SH-SY5Y (cell line): ENCODE data around the gene GBP1.

Experiments
- GATA2 ChIP-seq: IDR thresholded peaks from 2 replicates; pipeline ENCODE4 v1.6.1; 2011; ENCODE audit warnings: mild to moderate bottlenecking, low read depth, low read length
- GATA3 ChIP-seq: IDR thresholded peaks from 2 replicates; pipeline ENCODE4 v1.6.1; 2011; ENCODE audit warnings: low read depth, mild to moderate bottlenecking, low read length, moderate library complexity

The GBP1 gene

DNA sequence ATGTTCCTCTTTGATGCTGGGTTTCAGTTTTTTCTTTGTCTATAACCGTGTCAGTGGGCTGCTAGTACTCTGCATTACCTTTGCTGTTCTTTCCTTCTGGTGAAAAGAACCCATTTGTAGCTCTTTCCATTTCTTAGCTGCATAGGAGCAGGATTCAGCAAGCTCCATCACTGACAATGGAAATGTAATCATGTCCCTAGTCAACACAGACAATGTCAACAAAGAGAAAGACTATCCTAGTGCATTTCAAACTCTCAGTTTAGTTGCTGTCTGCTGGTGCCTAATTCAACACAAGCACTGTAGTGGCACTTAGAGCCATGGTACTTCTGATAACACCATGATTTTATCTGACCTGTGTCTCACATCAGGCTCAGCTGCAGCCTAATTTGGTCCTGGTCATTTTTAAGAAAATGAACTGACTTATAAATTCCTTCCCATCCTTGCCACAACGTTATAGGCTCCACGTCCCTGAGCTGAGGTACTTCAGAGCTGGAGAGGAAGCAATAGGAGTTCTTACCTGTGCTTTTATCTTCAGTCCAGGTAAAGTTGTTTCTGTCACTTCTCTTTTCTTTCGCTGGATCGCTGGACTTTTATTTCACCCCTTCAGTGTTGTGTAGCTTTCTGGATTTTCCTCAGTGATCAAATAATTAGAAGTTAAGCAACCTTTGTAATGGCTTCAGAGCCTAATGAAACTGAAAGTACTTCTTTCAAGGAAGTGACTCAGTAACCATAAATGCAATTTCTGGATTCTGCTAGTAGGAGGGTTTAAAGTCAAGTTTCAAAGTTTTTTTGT is 42.6 kb downstream of the GBP1 start, which contains the start of gene GBP3:
GBP3 (minus strand) TSS at position 700 of the 793 bp plus-strand sequence. CDS start 2,145 bp downstream, outside the sequence.
- TF ChIP-seq GATA3 (no peak), GATA2 (no peak)

DNA sequence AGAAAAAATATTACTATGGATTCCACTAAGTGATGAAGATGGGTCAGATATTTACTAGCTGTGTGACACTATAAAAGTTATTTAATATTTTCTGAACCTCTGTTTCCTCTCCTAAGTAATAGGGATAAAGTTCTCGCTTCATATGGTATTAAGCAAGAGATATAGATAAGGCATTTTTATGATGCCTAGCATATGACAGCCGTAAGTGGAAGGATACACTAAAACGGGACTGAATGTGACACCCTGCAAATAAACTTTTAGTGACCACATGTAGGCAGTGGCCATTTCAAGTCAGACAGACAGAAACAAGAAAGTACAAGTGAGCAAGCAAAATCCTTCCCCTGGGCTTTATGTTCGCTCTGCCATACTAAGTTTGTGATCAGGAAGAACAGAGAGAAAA is 56.5 kb downstream of the GBP1 start:
- TF ChIP-seq GATA2: no peak
- no peak for TF ChIP-seq GATA3

DNA sequence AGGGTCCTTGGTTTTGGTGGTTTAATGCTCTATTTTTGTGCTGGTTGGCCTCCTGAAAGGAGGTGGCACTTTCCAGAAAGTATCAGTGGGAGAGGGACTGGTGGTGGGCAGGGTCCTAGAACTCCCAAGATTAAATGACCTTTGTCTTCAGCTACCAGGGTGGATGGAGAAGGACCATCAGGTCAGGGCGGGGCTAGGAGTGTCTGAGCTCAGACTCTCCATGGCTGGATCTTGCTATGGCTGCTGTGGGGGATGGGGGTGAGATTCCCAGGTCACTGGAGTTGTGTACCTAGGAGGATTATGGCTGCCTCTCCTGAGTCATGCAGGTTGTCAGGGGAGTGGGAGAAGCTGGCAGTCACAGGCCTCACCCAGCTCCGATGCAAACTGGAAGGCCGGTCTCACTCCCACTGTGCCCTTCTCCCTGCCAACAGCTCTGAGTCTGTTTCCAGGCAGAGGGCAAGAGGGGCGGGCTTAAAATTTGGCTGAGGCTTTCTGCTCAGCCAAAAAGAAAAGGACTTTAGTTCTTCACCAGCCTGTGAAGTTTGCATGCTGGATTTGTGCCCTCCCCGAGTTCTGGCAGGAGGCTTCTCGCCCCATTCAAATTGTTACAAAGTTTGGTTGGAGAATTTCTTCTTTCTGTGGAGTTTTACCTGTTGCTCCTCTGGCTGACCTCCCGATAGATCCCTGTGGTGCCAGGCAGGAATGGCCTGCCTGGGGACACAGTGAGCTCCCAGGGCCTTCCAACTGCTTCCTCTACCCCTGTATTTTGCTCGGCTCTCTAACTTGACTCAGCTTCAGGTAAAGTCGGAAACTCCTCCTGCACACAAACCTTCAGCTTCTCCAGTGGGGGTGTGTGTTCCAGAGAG is 59.5 kb downstream of the GBP1 start:
- TF ChIP-seq GATA3 (no peak), GATA2 (no peak)
